GM10847 (cell line): Measurements from ENCODE around the gene CDKAL1.

Experiments used
- POLR2A ChIP-seq: IDR thresholded peaks from 2 replicates; pipeline ENCODE4 v1.6.1; 2011; ENCODE audit not compliant: insufficient read length; ENCODE audit errors: extremely low read depth

Gene CDKAL1

DNA sequence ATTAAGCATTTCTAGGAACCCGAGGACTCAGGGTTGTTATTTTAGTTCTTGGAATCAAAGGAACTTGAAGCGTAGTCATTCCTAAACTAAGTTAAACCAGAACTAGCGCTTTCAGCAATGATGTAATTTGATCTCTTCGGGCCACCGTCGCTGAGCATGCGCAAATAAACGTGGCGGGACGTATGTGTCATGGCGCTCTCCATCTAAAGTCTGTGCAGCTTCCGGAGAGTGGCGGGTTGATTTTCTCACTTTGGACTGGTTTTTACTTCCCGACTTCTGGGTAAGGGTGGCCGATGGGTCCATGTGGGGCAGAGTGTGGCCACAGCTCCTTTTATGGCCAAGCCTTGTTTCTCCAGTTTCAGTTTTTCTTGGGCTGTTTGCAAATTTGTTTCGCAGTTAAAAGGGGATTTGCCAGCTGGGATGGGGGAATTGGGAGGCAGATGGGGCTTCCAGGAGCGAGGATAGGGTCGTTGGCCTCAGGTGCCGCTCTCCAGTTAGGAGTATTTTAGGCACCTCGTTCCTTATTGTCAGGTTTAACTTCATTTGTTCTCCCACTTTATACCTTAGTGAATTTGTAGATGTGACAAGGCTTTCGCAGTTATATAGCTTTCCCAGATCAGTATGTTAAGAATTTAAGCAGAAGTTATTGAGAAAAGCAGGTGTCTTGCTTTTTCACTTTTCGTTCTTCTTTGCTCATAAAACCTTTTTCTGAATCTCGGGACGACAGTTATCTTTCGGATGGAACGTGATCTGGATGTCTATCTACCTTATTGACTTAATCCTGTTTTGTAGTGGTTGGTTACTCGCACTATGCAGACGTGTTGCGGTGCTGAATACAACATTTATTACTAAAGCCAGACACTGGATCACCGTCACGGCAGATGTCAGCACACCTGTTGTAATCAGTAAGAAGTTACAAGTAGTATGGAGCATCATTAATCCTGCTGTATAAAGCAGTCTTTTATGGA is at the start of gene CDKAL1:
TSS of gene CDKAL1 (plus strand) at position 163 of the 968 bp plus-strand sequence. CDS start 11,894 bp downstream, outside the sequence.
- peak; percentile 34 for TF ChIP-seq POLR2A

GRCh38 chr6:20486641-20487040 is 47.6 kb upstream of the CDKAL1 start:
- no peak for TF ChIP-seq POLR2A

- no peak for TF ChIP-seq POLR2A
Measured at GRCh38 chr6:20487669-20488375, 46.4 kb upstream of the CDKAL1 start.

- TF ChIP-seq POLR2A = no peak
Measured at GRCh38 chr6:20490591-20490990, 43.7 kb upstream of the CDKAL1 start.

DNA sequence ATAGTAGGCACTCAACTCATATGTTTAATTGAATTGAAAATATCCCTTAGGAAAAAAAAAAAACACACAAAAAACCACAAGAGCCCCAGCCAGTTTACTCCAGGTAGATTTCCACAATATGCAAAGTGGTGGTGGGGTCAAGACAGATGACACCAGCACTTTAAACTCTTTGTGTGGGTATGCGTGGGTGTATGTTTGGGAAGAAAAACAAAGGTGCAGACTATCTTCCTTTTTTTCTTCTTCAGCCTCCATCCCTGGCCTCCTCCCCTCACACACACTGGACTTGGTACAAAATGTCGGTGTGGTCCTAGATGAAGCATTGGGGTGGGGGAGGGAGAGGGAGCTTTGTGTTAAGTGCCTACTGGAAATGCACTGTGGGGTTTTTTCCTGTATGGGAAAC is 42.2 kb upstream of the CDKAL1 start:
- TF ChIP-seq POLR2A = no peak

GRCh38 chr6:20497216-20498040 is 36.8 kb upstream of the CDKAL1 start:
- no peak for TF ChIP-seq POLR2A

DNA sequence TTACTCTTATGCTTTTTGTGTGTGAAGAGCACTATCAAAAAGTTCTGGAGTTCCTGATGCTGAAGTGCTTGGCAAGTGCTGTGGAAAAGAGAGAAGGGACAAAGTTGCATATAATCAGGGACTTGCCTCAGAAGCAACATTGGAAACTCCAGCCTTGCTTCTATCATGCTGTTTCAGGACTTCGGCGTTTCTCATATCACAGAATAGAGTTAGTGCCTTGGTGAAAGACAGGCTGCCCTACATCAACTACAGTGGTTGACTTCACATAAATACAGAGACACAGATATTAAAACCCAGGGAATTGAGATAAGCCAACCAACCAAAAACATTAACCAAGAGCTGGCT is 36.2 kb upstream of the CDKAL1 start:
- no peak for TF ChIP-seq POLR2A

- no peak for TF ChIP-seq POLR2A
Measured at GRCh38 chr6:20509212-20509611, 25.0 kb upstream of the CDKAL1 start.

- TF ChIP-seq POLR2A = no peak
Measured at GRCh38 chr6:20511852-20512251, 22.4 kb upstream of the CDKAL1 start.

DNA sequence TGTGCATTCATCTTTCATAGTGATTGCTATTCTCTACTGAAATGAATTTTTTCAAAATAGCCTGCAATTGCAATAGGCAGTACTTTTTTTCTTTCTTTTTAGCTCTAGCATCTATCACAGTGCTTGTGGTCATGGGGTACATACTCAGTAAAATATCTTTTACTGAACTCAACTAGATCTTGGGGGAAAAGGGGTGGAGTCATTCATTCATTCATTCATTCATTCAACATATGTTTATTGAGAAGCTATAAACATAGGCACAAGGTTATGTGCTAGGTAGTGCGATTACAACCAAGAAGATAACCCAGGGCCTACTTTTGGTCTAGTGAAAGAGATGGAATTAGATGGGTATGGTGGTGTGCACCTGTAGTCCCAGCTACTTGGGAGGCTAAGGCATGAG is 1.4 kb upstream of the CDKAL1 start:
- TF ChIP-seq POLR2A = no peak

- no peak for TF ChIP-seq POLR2A
Measured at GRCh38 chr6:20533746-20534294, 437 bp upstream of the CDKAL1 start.

- no peak for TF ChIP-seq POLR2A
Measured at GRCh38 chr6:20538131-20538662, 3.9 kb downstream of the CDKAL1 start.

- no peak for TF ChIP-seq POLR2A
Measured at GRCh38 chr6:20538907-20539306, 4.7 kb downstream of the CDKAL1 start.

- TF ChIP-seq POLR2A = no peak
Measured at GRCh38 chr6:20539387-20539786, 5.1 kb downstream of the CDKAL1 start.

DNA sequence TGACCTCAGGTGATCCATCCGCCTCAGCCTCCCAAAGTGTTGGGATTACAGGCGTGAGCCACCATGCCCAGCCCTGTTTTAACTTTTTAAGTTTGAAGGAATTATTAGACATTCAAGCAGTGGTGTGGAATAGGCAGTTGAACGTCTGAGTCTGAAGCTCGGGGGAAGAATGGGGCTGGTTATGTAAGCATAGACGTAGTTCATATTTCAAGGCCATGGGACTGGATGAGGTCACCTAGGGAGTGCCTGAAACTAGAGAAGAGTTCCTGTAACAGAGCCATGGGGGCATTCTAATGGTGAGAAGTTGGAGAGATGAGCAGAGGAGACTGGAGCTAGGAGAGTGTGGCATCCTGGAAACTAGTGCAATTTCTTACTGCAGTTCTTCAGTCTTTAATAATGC is 6.4 kb downstream of the CDKAL1 start:
- no peak for TF ChIP-seq POLR2A
